NAMALWA (cell line): ENCODE data around the gene CHI3L2.
"Not testable (repeated sequence)": the region's sequence is repeated elsewhere in the genome, so short reads cannot be mapped to it uniquely, and the experiment has no call there.

Experiments
- DNase-seq: peaks from one replicate; pipeline ENCODE4 v3.0.0-alpha.2; 2015; ENCODE audit warnings: low spot score

Gene CHI3L2

GRCh38 chr1:111202366-111202706 is 25.2 kb upstream of the CHI3L2 start:
- DNase-seq, result no peak

- no peak for DNase-seq
These were observed 24.5 kb upstream of the CHI3L2 start for GRCh38 chr1:111202707-111203623.

- peak; percentile 76 for DNase-seq
These were observed 23.8 kb upstream of the CHI3L2 start for GRCh38 chr1:111203681-111204200.

DNA sequence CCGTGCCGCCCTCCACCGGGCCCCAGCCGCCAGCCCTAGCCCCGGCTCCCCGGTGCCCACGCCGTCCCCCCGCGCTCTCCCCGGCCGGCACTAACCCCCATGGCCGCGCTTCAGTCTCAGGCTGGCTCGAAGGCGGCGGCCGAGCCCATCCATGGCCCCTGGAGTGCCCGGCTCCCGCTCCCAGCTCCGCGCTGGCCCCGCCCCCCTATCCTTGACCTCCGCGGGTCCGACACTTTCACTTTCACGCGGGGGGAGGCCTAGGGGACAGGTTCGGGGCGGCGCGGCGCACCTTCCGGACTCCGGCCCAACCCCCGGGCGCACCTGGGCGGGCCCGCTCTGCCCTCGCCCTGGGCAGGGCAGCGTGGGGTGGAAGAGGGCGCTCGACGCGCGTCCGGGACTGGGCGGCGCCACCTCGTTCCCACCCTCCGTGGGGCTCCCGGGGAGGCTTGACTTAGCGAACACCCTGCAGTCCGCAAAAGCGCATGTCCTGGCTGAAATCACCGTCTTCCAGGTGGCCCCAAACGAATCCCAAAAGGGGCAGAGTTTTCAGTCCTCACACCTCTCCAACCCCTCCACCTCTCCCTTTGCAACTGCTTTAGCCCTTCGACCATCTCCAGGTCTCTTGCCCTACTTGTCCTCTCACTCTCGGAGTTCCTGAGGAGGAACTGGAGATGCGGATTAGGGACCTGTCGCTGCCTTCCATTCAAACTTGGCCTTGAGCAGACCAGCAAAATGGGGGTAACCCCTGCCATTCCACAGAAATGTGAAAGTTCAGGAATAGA is 23.1 kb upstream of the CHI3L2 start:
- DNase-seq, result peak; percentile 51

GRCh38 chr1:111204983-111205713 is 22.4 kb upstream of the CHI3L2 start:
- DNase-seq, result peak; percentile 28

GRCh38 chr1:111205714-111206050 is 21.8 kb upstream of the CHI3L2 start:
- peak; percentile 25 for DNase-seq

DNA sequence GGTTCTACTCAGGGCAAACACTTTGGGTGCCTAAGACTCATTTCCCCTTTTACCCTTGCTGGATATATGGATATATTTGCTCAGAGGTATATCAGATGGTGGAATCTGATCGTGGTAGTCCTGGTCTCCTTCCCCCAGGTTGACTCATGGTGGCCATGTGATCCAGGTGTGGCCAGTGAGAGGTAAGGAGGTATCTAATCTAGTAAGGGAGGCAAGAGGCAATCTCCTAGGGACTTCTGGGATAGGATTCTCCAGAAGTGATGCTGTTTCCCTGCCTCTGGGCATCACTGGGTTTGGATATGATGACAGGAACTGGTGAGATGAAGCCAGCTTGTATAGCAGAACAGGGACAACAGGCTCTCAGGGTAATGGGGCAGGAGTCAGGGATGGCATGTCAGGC is 18.6 kb upstream of the CHI3L2 start:
- DNase-seq, result no peak

DNA sequence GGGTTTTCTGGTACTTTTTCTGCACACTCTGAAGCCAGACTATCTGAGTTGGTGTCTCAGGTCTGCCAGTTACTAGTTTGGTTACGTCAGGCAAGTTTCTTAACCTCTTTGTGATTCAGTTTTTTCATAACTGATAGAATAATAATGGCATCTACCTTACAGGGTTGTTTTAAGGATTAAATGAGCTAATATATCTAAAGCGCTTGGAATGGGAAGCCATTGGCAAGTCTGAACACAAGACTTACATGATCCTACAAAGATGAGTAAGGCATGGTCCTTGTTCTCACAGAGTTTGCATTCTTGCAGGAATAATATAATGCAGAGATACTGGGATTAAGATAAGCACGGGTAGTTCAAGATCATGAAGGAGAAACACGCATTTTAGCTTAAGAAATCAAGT is 17.9 kb upstream of the CHI3L2 start:
- DNase-seq, result no peak

- DNase-seq, result no peak
These were observed 15.6 kb upstream of the CHI3L2 start for GRCh38 chr1:111211921-111212320.

- no peak for DNase-seq
These were observed 14.7 kb upstream of the CHI3L2 start for GRCh38 chr1:111212634-111213335.

DNA sequence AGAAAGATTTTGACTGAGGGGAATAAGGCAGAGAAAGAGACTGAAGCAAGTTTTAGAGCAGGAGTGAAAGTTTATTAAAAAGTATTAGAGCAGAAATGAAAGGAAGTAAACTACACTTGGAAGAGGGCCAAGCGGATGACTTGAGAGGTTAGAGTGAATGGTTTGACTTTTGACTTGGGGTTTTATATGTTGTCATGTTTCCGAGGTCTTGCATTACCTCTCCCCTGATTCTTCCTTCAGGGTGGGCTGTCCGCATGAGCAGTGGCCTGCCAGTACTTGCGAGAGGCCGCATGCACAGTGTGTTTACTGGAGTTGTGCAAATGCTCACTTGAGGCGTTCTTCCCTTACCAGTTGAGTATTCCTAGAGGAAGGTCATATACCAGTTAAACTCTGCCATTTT is 14.1 kb upstream of the CHI3L2 start:
- DNase-seq, result no peak

DNA sequence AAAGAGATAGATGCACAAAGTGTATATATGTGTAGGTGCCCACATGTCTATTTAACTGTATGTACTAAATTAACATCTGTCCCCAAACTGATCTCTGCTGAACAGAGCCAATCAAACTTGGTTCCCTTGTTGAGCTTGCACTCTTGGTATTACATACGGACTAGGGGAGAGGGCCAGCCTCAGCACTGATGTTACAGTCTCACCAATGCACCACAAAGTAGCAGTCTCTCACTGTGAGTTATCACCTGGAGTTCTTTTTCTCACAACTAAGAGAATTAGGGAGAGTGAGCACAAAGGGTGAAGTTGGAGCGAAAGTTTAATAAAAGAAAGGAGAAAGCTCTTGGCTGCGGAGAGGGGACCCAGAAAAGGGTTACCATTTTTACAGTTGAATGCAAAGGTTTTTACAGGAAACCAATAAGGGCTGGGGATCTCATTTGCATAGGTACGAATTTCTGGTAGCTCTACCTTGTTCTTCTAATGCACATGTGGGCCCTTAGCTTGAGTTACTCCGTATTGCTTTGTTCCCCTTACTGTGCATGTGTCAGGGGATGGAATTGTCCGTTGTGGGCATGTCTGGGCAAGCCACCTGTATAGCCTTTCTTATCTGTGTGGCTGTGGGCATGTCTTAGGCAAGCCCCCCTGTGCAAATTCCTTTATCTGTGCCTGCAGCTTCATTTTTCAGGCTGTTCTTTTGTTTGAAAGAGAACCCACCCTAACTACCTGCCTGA is 13.3 kb upstream of the CHI3L2 start:
- DNase-seq, result peak; percentile 55

DNA sequence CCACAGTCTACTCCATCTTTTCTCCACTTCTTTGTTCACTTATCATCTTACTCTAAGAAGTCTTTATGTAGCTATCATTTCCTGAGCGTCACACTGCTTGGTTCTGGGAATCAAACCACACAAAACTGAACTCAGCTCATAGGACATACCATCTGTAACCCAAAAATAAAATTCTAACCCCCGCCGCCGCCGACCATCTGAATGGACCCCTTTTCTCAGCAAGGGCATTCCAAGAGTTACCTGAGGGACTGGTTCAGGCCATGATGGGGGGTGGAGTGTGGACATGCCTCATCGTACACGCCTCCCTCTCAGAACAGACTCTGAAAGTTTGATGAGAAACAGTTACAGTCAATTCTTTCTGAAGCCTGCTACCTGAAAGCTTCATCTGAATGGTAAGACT is 12.6 kb upstream of the CHI3L2 start:
- DNase-seq, result peak; percentile 38

DNA sequence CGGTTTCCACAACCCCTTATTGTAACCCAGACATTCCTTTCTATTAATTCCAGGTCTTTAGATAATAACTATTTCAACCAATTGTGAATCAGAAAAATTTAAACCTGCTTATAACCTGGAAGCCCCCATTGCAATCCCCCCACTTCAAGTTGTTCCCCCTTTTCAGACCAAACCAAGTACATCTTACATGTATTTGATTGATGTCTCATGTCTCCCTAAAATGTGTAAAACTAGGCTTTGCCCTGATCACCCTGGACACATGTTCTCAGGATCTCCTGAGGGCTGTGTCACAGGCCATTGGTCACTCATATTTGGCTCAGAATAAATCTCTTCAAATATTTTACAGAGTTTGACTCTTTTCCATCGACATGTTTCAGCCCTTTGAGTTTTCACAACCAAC is 12.2 kb upstream of the CHI3L2 start:
- not testable (repeated sequence) for DNase-seq

GRCh38 chr1:111216751-111217150 is 10.8 kb upstream of the CHI3L2 start:
- DNase-seq, result no peak

DNA sequence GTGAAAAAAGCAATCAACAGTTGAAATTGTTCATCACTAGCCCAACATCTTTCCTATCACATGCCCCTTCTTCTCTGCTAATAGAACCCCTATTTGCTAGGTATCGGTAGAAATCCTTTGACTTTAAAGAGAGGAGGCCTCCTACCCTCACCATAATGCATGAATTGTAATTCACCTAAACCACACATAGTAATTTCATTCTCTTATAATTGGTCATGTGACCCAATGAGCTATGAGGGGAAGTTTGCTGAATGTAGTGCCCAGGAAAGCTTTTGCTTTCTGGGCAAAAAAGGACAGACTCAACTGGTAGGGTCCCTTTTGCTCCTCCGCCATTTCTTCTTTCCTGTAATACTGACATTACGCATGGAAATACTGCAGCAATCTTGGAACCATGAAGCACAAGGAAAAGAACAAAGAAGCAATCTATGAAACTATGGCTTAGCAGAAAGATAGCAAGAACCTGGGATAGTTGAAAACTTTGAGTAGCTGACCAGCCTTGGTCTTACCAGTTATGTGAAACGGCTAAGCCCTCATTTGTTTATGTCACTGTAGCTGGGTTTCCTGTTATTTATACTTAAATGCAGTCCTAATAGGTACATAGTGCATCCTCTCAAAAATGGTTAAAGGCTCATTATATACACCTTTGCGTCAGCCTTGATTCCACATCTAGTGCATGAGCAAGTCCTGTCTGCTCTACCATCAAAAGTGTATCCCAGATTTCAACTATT is 10.2 kb upstream of the CHI3L2 start:
- DNase-seq, result peak; percentile 45

GRCh38 chr1:111218701-111219556 is 8.6 kb upstream of the CHI3L2 start:
- peak; percentile 22 for DNase-seq

GRCh38 chr1:111219557-111220286 is 7.8 kb upstream of the CHI3L2 start:
- DNase-seq, result peak; percentile 91
